Measurements from ENCODE around the gene PAFAH1B1. TPM values are rescaled to one million over a fixed set of nuclear protein-coding genes. Genes with fewer than 3 reads are reported as not detected.

The PAFAH1B1 gene
- polyA plus RNA-seq, 1 donor (not counting 4 experiments of a cell fraction or from before 2014, with no cell fraction given), result 119 TPM

- peaks cover 2% of the 10 kb centered on the region for H3K79me2 ChIP-seq (ENCODE audit: control insufficient read depth, insufficient read depth, low read length)
- H3K9me3 ChIP-seq (ENCODE audit: control insufficient read depth, low read depth, low read length), result no peaks in the 10 kb centered on the region
- H3K27me3 ChIP-seq (ENCODE audit: control insufficient read depth, extremely low read depth, insufficient read depth, low read length), result no peaks in the 10 kb centered on the region
- no peak overlapping the region for H3K4me2 ChIP-seq (ENCODE audit: control insufficient read depth, extremely low read depth, insufficient read depth, low read depth, low read length)
- H3K9ac ChIP-seq (ENCODE audit: control insufficient read depth, extremely low read depth, insufficient read depth, low read length), result no peak overlapping the region
- no peak for TF ChIP-seq EZH2 (IDR thresholded peaks at IDR 0.05; ENCODE audit: low read length)
- no peak for TF ChIP-seq CTCF (optimal IDR thresholded peaks at IDR 0.05 in 1 of 3, IDR thresholded peaks at IDR 0.05 in 1 of 3, conservative IDR thresholded peaks at IDR 0.05 in 1 of 3; ENCODE audit: extremely low read depth in 1 of 3, insufficient read depth in 2 of 3, low read length in 3 of 3)
- H2AFZ ChIP-seq (ENCODE audit: control insufficient read depth, low read length), result no peak overlapping the region
- H3K36me3 ChIP-seq (ENCODE audit: control insufficient read depth in 2 of 2, extremely low read depth in 1 of 2, insufficient read depth in 2 of 2, low read length in 2 of 2), result peaks cover 22 to 25% of the 10 kb centered on the region in 2 experiments
- DNase-seq (ENCODE audit: low read depth, low spot score), result no peak
- H4K20me1 ChIP-seq (ENCODE audit: control insufficient read depth, extremely low read depth, insufficient read depth, low read length), result peaks cover 2% of the 10 kb centered on the region
- H3K4me1 ChIP-seq (ENCODE audit: control insufficient read depth, extremely low read depth, insufficient read depth, low read length), result no peaks in the 10 kb centered on the region
- dilution Hi-C loops (cut with MboI; ENCODE audit: extremely low pct_ligation_motif_present, low sequenced_read_pairs), result no loop called here
- H3K9me1 ChIP-seq (ENCODE audit: control insufficient read depth, extremely low read depth, insufficient read depth, low read length), result no peaks in the 10 kb centered on the region
- H3K4me3 ChIP-seq (ENCODE audit: control insufficient read depth in 2 of 3, extremely low read depth in 1 of 3, insufficient read depth in 2 of 3, low read depth in 1 of 3, low read length in 3 of 3), result no peak overlapping the region
- no peak for FAIRE-seq
- H3K27ac ChIP-seq (ENCODE audit: control insufficient read depth, insufficient read depth, low read length), result no peak overlapping the region
Measured at GRCh38 chr17:2681650-2682049, 88.2 kb downstream of the PAFAH1B1 start.

GRCh38 chr17:2682176-2682938 is 88.9 kb downstream of the PAFAH1B1 start:
- H3K27me3 ChIP-seq (ENCODE audit: control insufficient read depth, extremely low read depth, insufficient read depth, low read length), result no peaks in the 10 kb centered on the region
- no peak overlapping the region for H2AFZ ChIP-seq (ENCODE audit: control insufficient read depth, low read length)
- no peaks in the 10 kb centered on the region for H3K4me1 ChIP-seq (ENCODE audit: control insufficient read depth, extremely low read depth, insufficient read depth, low read length)
- dilution Hi-C loops (cut with MboI; ENCODE audit: extremely low pct_ligation_motif_present, low sequenced_read_pairs), result no loop called here
- DNase-seq (ENCODE audit: low read depth, low spot score) (no peak), FAIRE-seq (no peak)
- TF ChIP-seq EZH2 (IDR thresholded peaks at IDR 0.05; ENCODE audit: low read length) (no peak), CTCF (optimal IDR thresholded peaks at IDR 0.05 in 1 of 3, IDR thresholded peaks at IDR 0.05 in 1 of 3, conservative IDR thresholded peaks at IDR 0.05 in 1 of 3; ENCODE audit: extremely low read depth in 1 of 3, insufficient read depth in 2 of 3, low read length in 3 of 3) (no peak)
- H3K9me1 ChIP-seq (ENCODE audit: control insufficient read depth, extremely low read depth, insufficient read depth, low read length), result no peaks in the 10 kb centered on the region
- H4K20me1 ChIP-seq (ENCODE audit: control insufficient read depth, extremely low read depth, insufficient read depth, low read length), result peaks cover 5% of the 10 kb centered on the region
- H3K4me3 ChIP-seq (ENCODE audit: control insufficient read depth in 2 of 3, extremely low read depth in 1 of 3, insufficient read depth in 2 of 3, low read depth in 1 of 3, low read length in 3 of 3), result no peak overlapping the region
- H3K4me2 ChIP-seq (ENCODE audit: control insufficient read depth, extremely low read depth, insufficient read depth, low read depth, low read length), result no peak overlapping the region
- H3K27ac ChIP-seq (ENCODE audit: control insufficient read depth, insufficient read depth, low read length), result no peak overlapping the region
- no peak overlapping the region for H3K9ac ChIP-seq (ENCODE audit: control insufficient read depth, extremely low read depth, insufficient read depth, low read length)
- H3K9me3 ChIP-seq (ENCODE audit: control insufficient read depth, low read depth, low read length), result no peaks in the 10 kb centered on the region
- peaks cover 2% of the 10 kb centered on the region for H3K79me2 ChIP-seq (ENCODE audit: control insufficient read depth, insufficient read depth, low read length)
- peaks cover 22 to 25% of the 10 kb centered on the region in 2 experiments for H3K36me3 ChIP-seq (ENCODE audit: control insufficient read depth in 2 of 2, extremely low read depth in 1 of 2, insufficient read depth in 2 of 2, low read length in 2 of 2)
